Dendritic cell treated with granulocyte-macrophage colony-stimulating factor and Interleukin-4, amounts not matched to agents 40 ng/mL and 50 ng/mL, for 4 days (primary cell): ENCODE data around the gene TMX4.
"Not testable (repeated sequence)": the region's sequence is repeated elsewhere in the genome, so short reads cannot be mapped to it uniquely, and the experiment has no call there.

Source experiments
- H3K27ac Mint-ChIP-seq: one replicate; pipeline ENCODE4 v1.8.0; 2022; ENCODE audit warnings: mild to moderate bottlenecking, mixed read lengths
- H3K27me3 Mint-ChIP-seq: one replicate; pipeline ENCODE4 v1.8.0; 2022; ENCODE audit warnings: mild to moderate bottlenecking, mixed read lengths
- H3K36me3 Mint-ChIP-seq: one replicate; pipeline ENCODE4 v1.8.0; 2022; ENCODE audit warnings: low read depth, mixed read lengths
- H3K4me1 Mint-ChIP-seq: one replicate; pipeline ENCODE4 v1.8.0; 2022; ENCODE audit warnings: low read depth, mixed read lengths
- H3K4me3 Mint-ChIP-seq: one replicate; pipeline ENCODE4 v1.8.0; 2022; ENCODE audit warnings: mild to moderate bottlenecking, moderate library complexity, mixed read lengths
- H3K9me3 Mint-ChIP-seq: one replicate; pipeline ENCODE4 v1.8.0; 2022; ENCODE audit warnings: mixed read lengths
- intact Hi-C: fragments of 100-400 bp; cut with micrococcal nuclease; formaldehyde crosslinking; loops from one replicate; pipeline ENCODE4 v1.15.0; 2022

The TMX4 gene

DNA sequence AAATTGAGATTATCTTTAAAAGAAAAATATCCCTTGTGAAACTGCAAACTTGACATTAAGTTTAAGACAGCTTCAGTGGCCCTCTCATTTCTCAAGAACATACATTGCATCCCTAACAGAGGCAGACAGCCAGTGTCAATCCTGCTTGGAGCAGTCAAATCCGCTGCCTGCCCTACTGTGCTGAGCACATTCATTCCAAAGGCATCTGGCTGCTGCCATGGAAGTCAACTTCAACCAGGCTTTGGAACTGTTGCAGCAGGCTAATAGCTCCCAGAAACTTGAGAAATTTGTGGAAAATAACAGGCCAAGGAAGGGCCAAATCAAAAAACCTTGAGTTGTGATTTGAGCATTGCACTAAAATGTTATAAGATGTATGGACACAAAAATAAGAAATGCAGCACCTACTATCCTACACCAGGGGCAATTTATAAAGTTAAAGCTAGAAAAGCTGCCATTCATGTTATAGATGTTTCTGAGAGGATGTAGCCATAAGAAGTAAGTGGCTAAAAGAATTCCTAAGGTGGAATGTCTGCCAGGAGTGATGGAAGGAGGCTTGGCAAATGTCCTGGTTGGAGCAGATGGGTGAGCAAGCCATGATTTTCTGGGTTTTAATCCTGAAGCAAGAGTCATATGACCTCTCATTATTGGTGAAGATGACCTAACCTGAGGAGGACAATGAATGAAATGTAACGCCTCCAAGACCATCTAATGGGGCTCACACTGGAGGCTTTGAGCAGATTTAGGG lies 47.9 kb downstream of the TMX4 start:
- Mint-ChIP-seq H3K4me1 (no peaks in the 10 kb centered on the region), H3K27me3 (peaks cover 8% of the 10 kb centered on the region), H3K36me3 (no peaks in the 10 kb centered on the region), H3K27ac (no peak overlapping the region), H3K9me3 (no peaks in the 10 kb centered on the region), H3K4me3 (no peak overlapping the region)
- intact Hi-C loops, result no loop called here

DNA sequence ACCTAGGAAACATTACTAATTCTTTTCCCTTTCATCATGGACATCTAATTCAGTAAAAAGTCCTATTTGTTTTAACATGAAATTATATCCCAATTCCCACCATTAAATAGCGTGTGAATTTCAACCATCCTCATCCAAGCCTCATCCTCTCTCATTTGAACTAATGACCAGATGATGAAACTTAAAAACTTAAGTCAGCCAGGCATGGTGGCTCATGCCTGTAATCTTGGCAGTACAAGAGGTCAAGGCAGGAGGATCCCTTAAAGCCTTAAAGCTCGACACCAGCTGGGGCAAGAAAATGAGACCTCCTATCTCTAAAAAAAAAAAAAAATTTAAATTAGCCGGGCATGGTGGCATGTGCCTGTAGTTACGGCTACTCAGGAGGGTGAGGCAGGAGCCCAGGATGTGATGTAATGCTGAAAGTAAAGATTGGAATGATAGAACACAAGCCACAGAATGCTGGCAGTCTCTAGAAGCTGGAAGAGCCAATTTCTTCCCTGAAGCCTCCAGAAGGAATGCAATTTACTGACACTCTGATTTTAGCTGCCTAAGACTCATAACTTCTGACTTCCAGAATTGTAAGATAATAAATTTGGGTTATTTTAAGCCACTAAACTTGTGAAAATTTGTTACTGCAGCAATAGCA lies 52.2 kb downstream of the TMX4 start:
- Mint-ChIP-seq H3K36me3 (no peaks in the 10 kb centered on the region), H3K9me3 (no peaks in the 10 kb centered on the region), H3K27me3 (peaks cover 4% of the 10 kb centered on the region), H3K27ac (no peak overlapping the region), H3K4me1 (no peaks in the 10 kb centered on the region), H3K4me3 (no peak overlapping the region)
- intact Hi-C loops, result no loop called here

DNA sequence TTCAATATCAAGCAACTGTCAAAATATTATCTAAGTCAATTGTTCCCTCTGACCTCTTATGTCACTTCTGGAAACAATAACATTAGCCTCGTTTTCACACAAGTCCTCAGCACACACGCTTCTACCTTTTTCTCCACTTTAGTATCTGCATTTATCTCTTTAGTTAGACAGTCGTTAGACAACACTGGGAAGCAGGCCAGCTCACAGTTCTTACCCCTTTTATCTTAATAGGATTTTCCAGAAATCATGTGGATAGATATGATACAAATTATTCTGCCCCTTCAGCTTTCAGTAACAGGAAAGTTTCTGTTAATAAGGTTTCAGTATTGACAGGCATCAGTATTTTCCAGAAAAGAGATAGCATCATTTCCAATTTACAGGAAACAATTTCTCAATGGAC lies 53.4 kb downstream of the TMX4 start:
- no peak overlapping the region for H3K4me3 Mint-ChIP-seq
- peaks cover 2% of the 10 kb centered on the region for H3K27me3 Mint-ChIP-seq
- no peaks in the 10 kb centered on the region for H3K4me1 Mint-ChIP-seq
- intact Hi-C loops, result no loop called here
- H3K9me3 Mint-ChIP-seq, result no peaks in the 10 kb centered on the region
- no peak overlapping the region for H3K27ac Mint-ChIP-seq
- H3K36me3 Mint-ChIP-seq, result no peaks in the 10 kb centered on the region

DNA sequence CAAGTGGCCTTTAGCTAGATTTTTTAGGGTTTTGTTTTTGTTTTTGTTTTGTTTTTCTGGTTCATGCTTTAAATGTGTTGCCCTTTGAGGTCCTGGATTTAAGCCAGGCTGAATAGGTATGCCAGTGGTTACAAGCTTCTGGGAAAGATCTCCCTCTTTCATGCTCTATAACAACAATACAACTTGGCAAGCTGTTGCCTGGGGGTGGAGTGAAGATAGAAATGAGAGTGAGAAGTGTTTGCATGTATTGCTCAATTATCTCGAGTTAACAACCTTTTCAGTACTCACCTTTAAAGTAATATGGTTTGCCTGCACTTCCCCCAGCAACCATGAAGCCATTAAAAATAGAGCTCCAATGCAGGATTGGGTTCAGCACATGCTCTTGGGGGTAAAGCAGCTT lies 60.1 kb downstream of the TMX4 start:
- intact Hi-C loops, result no loop called here
- H3K9me3 Mint-ChIP-seq, result peaks cover 17% of the 10 kb centered on the region
- H3K4me1 Mint-ChIP-seq, result no peaks in the 10 kb centered on the region
- no peak overlapping the region for H3K4me3 Mint-ChIP-seq
- H3K36me3 Mint-ChIP-seq, result no peaks in the 10 kb centered on the region
- H3K27ac Mint-ChIP-seq, result no peak overlapping the region
- H3K27me3 Mint-ChIP-seq, result no peaks in the 10 kb centered on the region

DNA sequence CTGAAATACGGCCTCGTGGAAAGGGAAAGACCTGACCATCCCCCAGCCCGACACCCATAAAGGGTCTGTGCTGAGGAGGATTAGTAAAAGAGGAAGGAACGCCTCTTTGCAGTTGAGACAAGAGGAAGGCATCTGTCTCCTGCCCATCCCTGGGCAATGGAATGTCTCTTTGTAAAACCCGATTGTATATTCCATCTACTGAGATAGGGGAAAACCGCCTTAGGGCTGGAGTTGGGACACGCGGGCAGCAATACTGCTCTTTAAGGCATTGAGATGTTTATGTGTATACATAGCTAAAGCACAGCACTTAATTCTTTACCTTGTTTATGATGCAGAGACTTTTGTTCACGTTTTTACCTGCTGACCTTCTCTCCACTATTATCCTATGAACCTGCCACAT lies 63.0 kb downstream of the TMX4 start:
- H3K27ac Mint-ChIP-seq, H3K36me3 Mint-ChIP-seq, H3K4me3 Mint-ChIP-seq, H3K4me1 Mint-ChIP-seq, intact Hi-C loops, H3K27me3 Mint-ChIP-seq: not testable (repeated sequence)
- H3K9me3 Mint-ChIP-seq, result peaks cover 17% of the 10 kb centered on the region

DNA sequence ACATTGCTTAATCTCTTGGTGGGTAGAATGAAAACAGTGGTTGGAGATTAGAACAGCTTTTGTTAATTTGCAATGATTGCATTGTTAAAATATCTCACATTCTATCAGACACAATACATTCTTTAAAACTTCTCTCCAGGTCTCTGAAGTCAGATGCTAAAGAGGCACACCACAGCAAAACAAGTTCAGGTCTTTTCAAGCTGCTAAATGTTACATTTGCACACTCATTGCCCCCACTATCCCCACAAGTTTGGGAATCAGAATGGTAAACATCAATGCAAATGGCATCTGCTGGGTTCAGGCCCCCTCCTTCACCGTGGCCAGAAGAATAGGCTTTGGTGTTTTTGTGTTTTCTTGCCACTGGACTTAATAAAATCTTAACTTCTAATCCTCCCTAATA lies 69.2 kb downstream of the TMX4 start:
- H3K9me3 Mint-ChIP-seq, result no peaks in the 10 kb centered on the region
- H3K4me3 Mint-ChIP-seq, result no peak overlapping the region
- peaks cover 1% of the 10 kb centered on the region for H3K27me3 Mint-ChIP-seq
- no peaks in the 10 kb centered on the region for H3K36me3 Mint-ChIP-seq
- intact Hi-C loops, result no loop called here
- H3K4me1 Mint-ChIP-seq, result no peaks in the 10 kb centered on the region
- H3K27ac Mint-ChIP-seq, result no peak overlapping the region

DNA sequence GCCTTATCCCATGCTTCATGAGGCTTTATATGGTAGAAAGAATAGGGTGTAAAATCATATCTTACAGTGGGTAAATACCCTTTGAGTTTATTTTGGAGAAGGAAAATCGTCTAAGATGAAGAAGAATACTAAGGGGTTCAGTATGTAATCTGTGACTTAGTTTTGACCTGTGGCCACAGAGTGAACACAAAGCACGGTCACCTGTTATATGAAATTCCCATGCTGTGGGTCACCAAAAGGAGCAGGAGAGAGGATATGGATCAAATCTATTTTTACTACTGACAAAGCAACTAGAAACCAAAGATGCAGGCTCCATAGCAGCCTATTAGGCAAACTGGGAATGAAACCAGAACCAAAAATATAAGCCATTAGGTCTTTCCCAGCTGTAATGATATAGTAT lies 75.7 kb downstream of the TMX4 start:
- H3K4me1 Mint-ChIP-seq, result no peaks in the 10 kb centered on the region
- H3K9me3 Mint-ChIP-seq, result no peaks in the 10 kb centered on the region
- no peak overlapping the region for H3K4me3 Mint-ChIP-seq
- no peaks in the 10 kb centered on the region for H3K36me3 Mint-ChIP-seq
- H3K27me3 Mint-ChIP-seq, result peaks cover 1% of the 10 kb centered on the region
- H3K27ac Mint-ChIP-seq, result no peak overlapping the region
- intact Hi-C loops, result no loop called here

DNA sequence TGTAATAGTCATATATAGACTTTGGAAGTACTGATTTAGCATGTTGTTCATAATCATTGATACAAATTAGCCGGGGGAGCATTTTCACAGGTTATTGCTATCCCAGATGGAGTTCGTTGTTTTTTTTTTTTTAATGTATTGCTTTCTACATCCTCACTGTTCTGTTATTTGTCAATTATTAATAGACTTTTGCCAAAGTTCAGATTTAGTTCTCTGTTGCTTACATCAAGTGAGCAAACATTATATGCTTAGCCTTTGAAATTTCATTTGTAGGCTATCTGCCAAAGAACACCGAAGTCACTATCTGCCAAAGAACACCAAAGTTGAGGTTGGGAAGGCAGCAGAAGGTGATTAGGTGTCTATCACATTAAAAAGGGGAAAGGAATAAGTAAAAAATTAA lies 79.2 kb downstream of the TMX4 start, which contains the start of gene HAO1:
Gene HAO1, minus strand, starts transcription at position 118 of the 400 bp plus-strand sequence. Its CDS starts 36 bp downstream, at position 82.
- no peaks in the 10 kb centered on the region for H3K27me3 Mint-ChIP-seq
- H3K4me3 Mint-ChIP-seq, result no peak within 1 kb of the TSS
- H3K9me3 Mint-ChIP-seq, result no peaks in the 10 kb centered on the region
- intact Hi-C loops, result no loop called here
- H3K36me3 Mint-ChIP-seq, result no peaks in the 10 kb centered on the region
- H3K4me1 Mint-ChIP-seq, result peaks cover 7% of the 10 kb centered on the region
- no peak within 1 kb of the TSS for H3K27ac Mint-ChIP-seq

DNA sequence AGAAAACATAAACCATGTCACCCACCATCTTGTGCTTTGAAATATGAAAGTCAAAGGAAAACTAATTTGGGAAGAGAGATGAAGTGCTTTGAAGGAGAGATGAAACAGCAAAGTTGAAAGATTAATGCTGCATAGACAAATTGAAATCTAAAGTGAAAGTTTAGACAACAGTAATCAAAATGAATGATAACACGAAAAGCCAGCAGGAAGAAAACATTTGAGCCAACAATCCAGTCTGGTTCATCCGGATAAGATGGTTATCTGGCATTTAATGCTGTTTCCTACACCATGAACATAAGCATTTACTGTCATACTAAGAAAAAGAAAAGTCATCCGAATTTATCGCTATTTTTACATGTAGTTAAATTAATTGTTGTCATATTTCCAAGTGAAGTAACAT lies 79.9 kb downstream of the TMX4 start:
- Mint-ChIP-seq H3K9me3 (no peaks in the 10 kb centered on the region), H3K27me3 (no peaks in the 10 kb centered on the region)

DNA sequence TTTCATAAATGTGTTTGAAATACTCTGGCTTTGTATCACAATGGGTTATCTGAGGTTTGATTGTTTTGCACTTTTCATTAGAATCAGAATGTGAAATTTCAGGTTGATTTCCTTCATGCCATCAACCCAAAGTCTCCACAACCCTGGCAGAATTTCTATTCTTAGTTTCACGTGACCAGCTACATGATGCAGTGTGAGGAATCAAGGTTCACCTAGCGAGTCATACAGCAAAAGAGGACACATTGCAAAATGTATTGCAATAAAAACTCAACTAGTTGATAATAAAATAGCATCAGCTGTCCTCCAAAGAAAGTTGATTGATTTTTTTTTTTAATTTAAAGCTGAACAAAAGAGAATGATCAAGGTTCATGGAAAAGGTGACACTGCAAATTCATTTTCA lies 81.5 kb downstream of the TMX4 start:
- H3K4me3 Mint-ChIP-seq, result no peak overlapping the region

More for the DNA sequence above, 79.9 kb downstream of the TMX4 start:
- H3K4me3 Mint-ChIP-seq, result no peak overlapping the region
- H3K4me1 Mint-ChIP-seq, result peaks cover 11% of the 10 kb centered on the region
- H3K36me3 Mint-ChIP-seq, result no peaks in the 10 kb centered on the region
- no peak overlapping the region for H3K27ac Mint-ChIP-seq
- intact Hi-C loops, result loop anchor here (2.0 kb wide), 1 partner anchor 49 kb away; no protein-coding TSS in a partner anchor

DNA sequence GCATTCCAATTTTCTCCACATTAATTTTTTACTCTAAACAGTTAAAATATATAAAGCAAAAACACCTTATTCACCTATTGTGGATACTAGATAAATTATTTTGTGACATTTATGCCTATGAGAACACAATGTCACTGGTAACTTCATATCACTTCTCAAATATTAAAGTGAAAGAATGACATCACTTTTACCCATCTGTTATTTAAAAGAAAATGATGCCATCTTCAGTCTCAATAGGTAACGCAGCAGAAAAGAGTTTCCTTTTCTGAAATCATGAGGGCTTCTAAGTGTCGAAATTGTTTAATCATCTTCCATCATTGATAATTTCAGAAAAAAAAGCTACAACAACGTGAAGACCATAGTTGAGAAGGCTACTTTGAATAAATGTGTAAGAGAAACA lies 82.2 kb downstream of the TMX4 start:
- no peaks in the 10 kb centered on the region for H3K9me3 Mint-ChIP-seq

More for the DNA sequence above, 81.5 kb downstream of the TMX4 start:
- Mint-ChIP-seq H3K9me3 (no peaks in the 10 kb centered on the region), H3K27me3 (peaks cover 2% of the 10 kb centered on the region), H3K36me3 (no peaks in the 10 kb centered on the region), H3K27ac (no peak overlapping the region), H3K4me1 (peaks cover 12% of the 10 kb centered on the region)
- intact Hi-C loops, result loop anchor here (2.0 kb wide), 1 partner anchor 51 kb away; no protein-coding TSS in a partner anchor

DNA sequence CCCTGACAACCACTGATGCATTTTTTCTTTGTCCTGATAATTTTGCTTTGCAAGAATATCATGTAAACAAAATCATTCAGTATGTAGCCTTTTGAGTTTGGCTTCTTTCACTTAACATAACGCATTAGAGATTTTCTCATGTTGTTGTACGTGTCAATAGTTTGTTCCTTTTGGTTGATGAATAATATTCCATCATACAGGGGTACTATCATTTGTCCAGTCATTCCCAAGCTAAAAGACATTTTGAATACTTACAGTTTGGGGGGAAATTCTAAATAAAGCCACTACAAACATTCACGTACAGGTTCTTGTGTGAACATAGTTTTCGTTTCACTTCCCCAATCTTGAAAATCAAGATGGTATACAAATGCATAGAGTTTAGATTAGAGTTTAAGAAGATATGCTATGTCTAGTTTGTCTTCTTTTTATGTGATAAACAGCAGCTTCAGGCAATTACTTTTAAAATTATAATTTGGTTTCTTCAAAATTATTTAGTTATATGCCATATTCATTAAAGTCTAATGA lies 84.5 kb downstream of the TMX4 start:
- Mint-ChIP-seq H3K27ac (no peak overlapping the region), H3K4me1 (peaks cover 18% of the 10 kb centered on the region), H3K27me3 (peaks cover 2% of the 10 kb centered on the region), H3K9me3 (no peaks in the 10 kb centered on the region), H3K4me3 (no peak overlapping the region), H3K36me3 (no peaks in the 10 kb centered on the region)
- intact Hi-C loops, result no loop called here

More for the DNA sequence above, 82.2 kb downstream of the TMX4 start:
- H3K4me1 Mint-ChIP-seq, result peaks cover 12% of the 10 kb centered on the region
- H3K27me3 Mint-ChIP-seq, result peaks cover 2% of the 10 kb centered on the region
- no peaks in the 10 kb centered on the region for H3K36me3 Mint-ChIP-seq
- H3K4me3 Mint-ChIP-seq, result no peak overlapping the region
- H3K27ac Mint-ChIP-seq, result no peak overlapping the region
- intact Hi-C loops, result no loop called here

DNA sequence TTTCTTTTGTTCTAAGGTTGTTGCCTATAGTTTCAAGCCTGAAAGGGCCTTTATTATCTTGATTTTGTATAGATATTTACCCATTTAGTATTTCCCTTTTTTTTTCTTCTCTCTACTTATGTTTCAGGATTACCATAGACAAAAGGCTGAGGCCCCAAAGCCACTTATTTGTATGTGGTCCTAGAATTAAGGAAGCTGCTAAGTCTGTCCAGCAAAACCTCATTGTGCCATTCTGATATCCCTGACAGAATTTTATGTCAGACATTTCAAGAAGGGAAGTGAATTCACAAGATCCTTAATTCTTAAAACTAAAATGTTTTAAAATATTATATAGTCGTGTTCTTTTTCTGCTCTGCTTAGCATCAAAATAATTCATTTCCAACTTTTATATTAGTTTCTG lies 86.2 kb downstream of the TMX4 start:
- H3K27ac Mint-ChIP-seq, result no peak overlapping the region

DNA sequence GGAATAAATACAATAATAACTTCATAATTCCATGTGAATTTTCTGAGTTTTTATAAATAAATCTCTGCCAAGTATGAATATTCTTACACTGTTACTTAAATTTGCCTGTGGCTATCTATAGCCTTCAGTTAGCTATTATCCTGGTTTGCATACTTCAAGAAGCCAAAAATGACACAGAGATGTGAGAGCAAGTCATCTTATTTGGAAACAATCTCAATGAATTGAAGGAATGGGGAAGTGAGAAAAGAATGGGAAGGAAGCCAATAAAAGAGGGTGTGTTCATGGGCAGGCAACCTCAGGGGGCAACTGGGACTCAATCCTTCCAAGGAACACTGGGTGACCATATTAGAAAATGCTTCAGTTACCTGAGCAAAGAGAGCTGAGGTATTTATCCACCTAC lies 89.2 kb downstream of the TMX4 start:
- Mint-ChIP-seq H3K4me3 (no peak overlapping the region), H3K27me3 (peaks cover 4% of the 10 kb centered on the region), H3K4me1 (peaks cover 14% of the 10 kb centered on the region), H3K27ac (no peak overlapping the region), H3K9me3 (no peaks in the 10 kb centered on the region), H3K36me3 (no peaks in the 10 kb centered on the region)
- intact Hi-C loops, result loop anchor here (5.0 kb wide), 1 partner anchor 33 kb away; no protein-coding TSS in a partner anchor

More for the DNA sequence above, 86.2 kb downstream of the TMX4 start:
- Mint-ChIP-seq H3K4me3 (no peak overlapping the region), H3K36me3 (no peaks in the 10 kb centered on the region), H3K27me3 (peaks cover 4% of the 10 kb centered on the region), H3K9me3 (no peaks in the 10 kb centered on the region), H3K4me1 (peaks cover 20% of the 10 kb centered on the region)
- intact Hi-C loops, result loop anchor here (5.0 kb wide), 1 partner anchor 36 kb away; no protein-coding TSS in a partner anchor
